Activated CD4-positive, CD25-positive, alpha-beta regulatory T cell treated with anti-CD3 and anti-CD28 coated beads, Interleukin-2, amount 50 U/mL, for 72 hours (primary cell): ENCODE results near the gene ALG2.

ENCODE experiments used
- DNase-seq: peaks from one replicate; pipeline ENCODE4 v3.0.0; 2021

ALG2 gene

GRCh38 chr9:99169982-99170761 is 51.6 kb downstream of the ALG2 start:
- DNase-seq = no peak

- no peak for DNase-seq
These were observed 52.7 kb downstream of the ALG2 start for GRCh38 chr9:99169086-99169485.

GRCh38 chr9:99167694-99168093 is 54.0 kb downstream of the ALG2 start:
- no peak for DNase-seq

GRCh38 chr9:99167119-99167518 is 54.6 kb downstream of the ALG2 start:
- no peak for DNase-seq
